Heart left ventricle (tissue), 16 donors: ENCODE data around the gene ELOVL5. TPM values are rescaled to one million over a fixed set of nuclear protein-coding genes. Genes with fewer than 3 reads are reported as not detected.

Experiments
- ATAC-seq, 4 donors: fragments of 200-7000 bp; cut with Tn5 transposase; one replicate each; pipeline ENCODE4 v1.9.1; 2020 to 2022; ENCODE audit warnings: moderate library complexity in 4 of 4, mild to moderate bottlenecking in 3 of 4, moderate number of reproducible peaks in 1 of 4
- DNase-seq, 5 donors: peaks; one replicate each; pipeline ENCODE4 v3.0.0-alpha.2; 2020
- H3K27ac ChIP-seq, 12 donors: fragments of 200-600 bp; sonication (generic) in 4 of 12; one replicate each; pipeline versions ENCODE4 v1.5.0 to v1.8.0; 2016 to 2022; ENCODE audit warnings: mild to moderate bottlenecking in 2 of 12
- H3K27me3 ChIP-seq, 9 donors: fragments of 200-600 bp; sonication (generic) in 2 of 9; one replicate each; pipeline versions ENCODE4 v1.5.1 to v1.8.0; 2016 to 2022; ENCODE audit warnings: mild to moderate bottlenecking in 3 of 9
- H3K36me3 ChIP-seq, 9 donors: fragments of 200-600 bp; sonication (generic) in 2 of 9; one replicate each; pipeline versions ENCODE4 v1.5.0 to v1.8.0; 2018 to 2022; ENCODE audit warnings: mild to moderate bottlenecking in 2 of 9
- H3K4me1 ChIP-seq, 12 donors: fragments of 200-600 bp; sonication (generic) in 4 of 12; one replicate each; pipeline versions ENCODE4 v1.5.0 to v1.8.0; 2016 to 2022; ENCODE audit warnings: mild to moderate bottlenecking in 3 of 12
- H3K4me3 ChIP-seq, 12 donors: fragments of 200-600 bp; sonication (generic) in 4 of 12; one replicate each; pipeline versions ENCODE4 v1.5.0 to v1.8.0; 2017 to 2022; ENCODE audit warnings: mild to moderate bottlenecking in 9 of 12, moderate library complexity in 4 of 12
- H3K9me3 ChIP-seq, 12 donors: fragments of 200-600 bp; sonication (generic) in 4 of 12; one replicate each; pipeline versions ENCODE4 v1.5.0 to v1.8.0; 2016 to 2022; ENCODE audit warnings: mild to moderate bottlenecking in 1 of 12
- POLR2A ChIP-seq, 2 donors: fragments of 450-650 bp; IDR thresholded peaks; one replicate each; pipeline ENCODE4 v1.6.1; 2017; ENCODE audit warnings: antibody characterized with exemption in 2 of 2, mild to moderate bottlenecking in 2 of 2, moderate library complexity in 2 of 2
- WGBS, 4 donors: extraction: QIAGEN DNeasy Blood & Tissue Kit in 2 of 4; methylation state at CpG; one replicate each; pipeline versions ENCODE4 v1.1.5 to v1.1.7; 2013 to 2018; 5-methylcytosine and 5-hydroxymethylcytosine counted together
- intact Hi-C, 10 donors: fragments of 100-400 bp; cut with DNase I; formaldehyde crosslinking; loops; one replicate each; pipeline versions ENCODE4 v1.11.1 to v1.14.2; 2022
- polyA plus RNA-seq, 2 donors: library from polyadenylated mRNA; stranded (reverse); fragments of 200-250 nt; gene quantifications; one replicate each; pipeline ENCODE4 v1.2.3, GENCODE V29; 2013
- total RNA-seq, 9 donors: library from RNA; depleted of rRNA in 2 of 9; stranded (reverse); fragments of >200 nt in 2 of 9; fragmentation: NEBNext Ultra II Directional in 3 of 9; extraction: Animal tissue kit (Norgen Biotek cat#: 25700) in 3 of 9; gene quantifications; one replicate each; pipeline versions ENCODE4 v1.1.0 to v1.2.4, GENCODE V29; 2016 to 2023
- TF ChIP-seq, protein P1 (sequence below), 12 donors: fragments of 200-600 bp; sonication (generic) in 4 of 12; IDR thresholded peaks; one replicate each; pipeline versions ENCODE4 v1.5.0 to v1.8.0; 2018 to 2022; ENCODE audit warnings: antibody characterized with exemption in 12 of 12, mild to moderate bottlenecking in 5 of 12
- donor health status: ischemic (EF 13 %, LVEDD 7.1; RV severe dilation, severe dysfunction).
- donor health status: healthy with polysubstance abuse.
- donor health status: DM: no; HTN: yes; CAD: no.
- donor health status: DM: no; HTN: no; CAD: no.
- donor health status: ischemic (EF 25% LVEDD 6.9; RV normal size, moderate dysfunction).
- donor health status: ischemic (EF 25% LVEDD 5.7; RV mildly dilated, moderate dysfunction).
- donor health status: healthy.
- donor health status: DM: yes; HTN: yes; CAD: no.
- donor health status: ischemic (EF 35%, LVEDD 5.7; RV mildly dilated, moderate dysfunction).
- donor health status: nonischemic (EF 11% LVEDD 7.7; RV severe dilation, severe dysfunction).
- donor health status: DM: yes; HTN: yes; CAD: no.
- donor health status: PGD.
- donor health status: ischemic (EF 29% LVEDD 5.4; RV normal size, mild dysfunction).
- donor health status: nonischemic (EF 23%, LVEDD 6.1; RV moderate dilation, normal function).

Gene ELOVL5
- total and polyA plus RNA-seq, 11 donors: 9.6 to 47.9 (median 29.3) TPM

DNA sequence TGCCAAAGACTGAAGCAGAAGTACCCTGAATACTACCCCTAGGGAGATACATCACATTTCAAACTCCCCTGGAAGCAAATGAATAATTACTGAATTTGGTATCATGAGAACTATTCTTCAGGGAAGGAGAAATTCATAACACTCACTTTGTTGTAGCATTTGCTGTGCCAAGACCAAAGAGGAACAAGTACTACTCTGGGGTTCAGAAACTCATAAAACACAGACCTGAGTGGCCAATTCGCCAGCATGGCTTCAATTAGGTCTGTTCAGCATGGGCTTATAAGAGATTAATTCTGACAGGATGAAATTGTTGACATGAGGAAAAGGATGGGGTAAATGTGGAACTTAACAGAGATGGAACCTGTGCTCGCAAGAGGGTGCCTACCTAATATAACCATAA lies 6.5 kb downstream of the ELOVL5 start:
- peaks cover 3 to 82% (median 27%) of the 10 kb centered on the region in 12 donors for H3K4me1 ChIP-seq
- intact Hi-C loops: no loop called here
- H3K4me3 ChIP-seq: no peak overlapping the region
- H3K27me3 ChIP-seq: no peaks in the 10 kb centered on the region
- TF ChIP-seq, protein P1, sequence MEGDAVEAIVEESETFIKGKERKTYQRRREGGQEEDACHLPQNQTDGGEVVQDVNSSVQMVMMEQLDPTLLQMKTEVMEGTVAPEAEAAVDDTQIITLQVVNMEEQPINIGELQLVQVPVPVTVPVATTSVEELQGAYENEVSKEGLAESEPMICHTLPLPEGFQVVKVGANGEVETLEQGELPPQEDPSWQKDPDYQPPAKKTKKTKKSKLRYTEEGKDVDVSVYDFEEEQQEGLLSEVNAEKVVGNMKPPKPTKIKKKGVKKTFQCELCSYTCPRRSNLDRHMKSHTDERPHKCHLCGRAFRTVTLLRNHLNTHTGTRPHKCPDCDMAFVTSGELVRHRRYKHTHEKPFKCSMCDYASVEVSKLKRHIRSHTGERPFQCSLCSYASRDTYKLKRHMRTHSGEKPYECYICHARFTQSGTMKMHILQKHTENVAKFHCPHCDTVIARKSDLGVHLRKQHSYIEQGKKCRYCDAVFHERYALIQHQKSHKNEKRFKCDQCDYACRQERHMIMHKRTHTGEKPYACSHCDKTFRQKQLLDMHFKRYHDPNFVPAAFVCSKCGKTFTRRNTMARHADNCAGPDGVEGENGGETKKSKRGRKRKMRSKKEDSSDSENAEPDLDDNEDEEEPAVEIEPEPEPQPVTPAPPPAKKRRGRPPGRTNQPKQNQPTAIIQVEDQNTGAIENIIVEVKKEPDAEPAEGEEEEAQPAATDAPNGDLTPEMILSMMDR (IDR thresholded peaks at IDR 0.05): no peak
- no peak for TF ChIP-seq POLR2A (IDR thresholded peaks at IDR 0.05)
- no peak for DNase-seq
- ATAC-seq: no peak
- H3K9me3 ChIP-seq: no peaks in the 10 kb centered on the region
- no peak overlapping the region for H3K27ac ChIP-seq
- WGBS, 4 donors: 87 to 95% (median 94%) methylated on average over 2 of the region's 2 CpGs
- peaks cover 0 to 6% (median 0%) of the 10 kb centered on the region in 9 donors for H3K36me3 ChIP-seq

DNA sequence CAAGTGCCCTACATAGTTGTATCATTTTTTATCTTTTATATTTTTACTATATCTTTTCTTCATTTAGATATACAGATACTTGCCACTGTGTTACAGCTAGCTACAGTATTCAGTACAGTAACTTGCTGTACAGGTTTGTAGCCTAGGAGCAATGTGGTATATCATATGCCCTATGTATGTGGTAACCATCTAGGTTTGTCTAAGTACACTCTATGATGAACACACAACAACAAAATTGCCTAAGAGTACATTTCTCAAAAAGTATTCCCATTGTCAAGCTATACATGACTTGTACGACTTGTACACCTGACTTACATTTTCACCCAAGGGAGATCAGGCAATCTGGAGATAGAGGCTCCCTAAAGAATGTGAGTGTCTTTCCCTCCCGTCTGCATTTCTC lies 8.2 kb downstream of the ELOVL5 start:
- H3K27ac ChIP-seq: no peak overlapping the region
- intact Hi-C loops: no loop called here

DNA sequence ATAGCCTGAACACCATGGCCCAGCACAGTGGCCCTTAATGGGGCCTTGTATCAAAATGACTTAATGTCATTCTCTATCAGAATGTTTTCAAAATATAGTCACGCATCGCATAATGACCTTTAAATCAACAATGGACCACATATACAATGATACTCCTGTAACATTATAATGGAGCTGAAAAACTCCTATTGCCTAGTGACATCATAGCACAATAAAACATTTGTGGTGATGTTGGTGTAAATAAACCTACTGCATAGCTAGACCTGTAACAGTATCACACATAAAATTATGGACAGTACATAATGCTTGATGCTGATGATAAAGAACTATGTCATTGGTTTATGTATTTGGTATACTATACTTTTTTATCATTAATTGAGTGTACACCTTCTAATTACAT lies 9.3 kb downstream of the ELOVL5 start:
- H3K4me1 ChIP-seq: peaks cover 0 to 86% (median 20%) of the 10 kb centered on the region in 12 donors
- WGBS, 4 donors: 97 to 99% (median 98%) methylated on average over 2 of the region's 2 CpGs
- no peaks in the 10 kb centered on the region for H3K36me3 ChIP-seq
- H3K4me3 ChIP-seq: no peak overlapping the region
- intact Hi-C loops: loop anchor here in 1 of 10 donors (5.0 kb wide), 1 partner anchor 42 kb away; no protein-coding TSS in a partner anchor
- DNase-seq: no peak
- no peaks in the 10 kb centered on the region for H3K9me3 ChIP-seq
- ATAC-seq: no peak
- no peaks in the 10 kb centered on the region for H3K27me3 ChIP-seq
- no peak for TF ChIP-seq POLR2A (IDR thresholded peaks at IDR 0.05)
- TF ChIP-seq, protein P1 (IDR thresholded peaks at IDR 0.05): no peak
- no peak overlapping the region for H3K27ac ChIP-seq

More for the DNA sequence above, 8.2 kb downstream of the ELOVL5 start:
- ATAC-seq (no peak), DNase-seq (no peak)
- peaks cover 0 to under 1% (median 0%) of the 10 kb centered on the region in 9 donors for H3K36me3 ChIP-seq
- 83 to 94% (median 90%) methylated on average over 2 of the region's 2 CpGs for WGBS, 4 donors
- H3K4me3 ChIP-seq: no peak overlapping the region
- no peaks in the 10 kb centered on the region for H3K9me3 ChIP-seq
- H3K27me3 ChIP-seq: no peaks in the 10 kb centered on the region
- no peak for TF ChIP-seq POLR2A (IDR thresholded peaks at IDR 0.05)
- TF ChIP-seq, protein P1 (IDR thresholded peaks at IDR 0.05): no peak
- H3K4me1 ChIP-seq: peaks cover 0 to 86% (median 18%) of the 10 kb centered on the region in 12 donors

DNA sequence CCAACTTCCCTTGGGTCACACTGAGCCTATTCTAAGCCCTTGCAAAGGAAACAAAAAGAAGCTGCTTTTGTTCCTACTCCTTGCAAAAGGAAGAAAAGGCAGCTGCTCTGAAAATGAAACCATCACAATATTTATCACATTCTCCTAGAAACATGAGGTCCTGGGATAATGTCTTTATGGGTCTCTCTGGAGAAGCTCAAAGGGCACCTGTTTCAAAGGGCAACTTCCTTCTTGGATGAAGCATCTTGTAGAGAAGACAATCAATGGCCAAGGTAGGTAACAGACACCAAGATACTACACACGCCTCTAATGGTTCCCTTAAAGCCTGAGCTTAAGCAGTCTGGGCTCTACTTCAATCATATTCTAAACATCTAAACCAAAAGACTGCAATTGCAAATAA lies 10.4 kb downstream of the ELOVL5 start:
- peaks cover 0 to 86% (median 19%) of the 10 kb centered on the region in 12 donors for H3K4me1 ChIP-seq
- H3K9me3 ChIP-seq: no peaks in the 10 kb centered on the region
- H3K27me3 ChIP-seq: no peaks in the 10 kb centered on the region
- TF ChIP-seq, protein P1 (IDR thresholded peaks at IDR 0.05): no peak
- TF ChIP-seq POLR2A (IDR thresholded peaks at IDR 0.05): no peak
- H3K27ac ChIP-seq: peak overlapping the region in 1 of 12 donors; percentile 29
- no peaks in the 10 kb centered on the region for H3K36me3 ChIP-seq
- 77 to 83% (median 79%) methylated on average over 1 of the region's 1 CpG for WGBS, 4 donors
- peak in 1 of 4 donors; percentile 36 for ATAC-seq
- intact Hi-C loops: loop anchor here in 1 of 10 donors (5.0 kb wide), 1 partner anchor 41 kb away; no protein-coding TSS in a partner anchor
- DNase-seq: no peak
- H3K4me3 ChIP-seq: no peak overlapping the region
